ENCODE results near the gene SPDEF. TPM values are rescaled to one million over a fixed set of nuclear protein-coding genes. Genes with fewer than 3 reads are reported as not detected.
A peak's percentile ranks its signal among the peaks of the same experiment; 100 is the strongest.

The SPDEF gene
- total RNA-seq, 1 donor from 2014 or later = 0.12 TPM

- H3K27me3 Mint-ChIP-seq (ENCODE audit: low read depth) = peaks cover 5% of the 10 kb centered on the region
- H3K27ac Mint-ChIP-seq (ENCODE audit: unreplicated experiment) = no peak overlapping the region
- TF ChIP-seq CTCF (conservative IDR thresholded peaks at IDR 0.05) = no peak
Measured at GRCh38 chr6:34514593-34515472, 41.3 kb downstream of the SPDEF start.

GRCh38 chr6:34514112-34514511, 42.0 kb downstream of the SPDEF start:
- Mint-ChIP-seq H3K27me3 (ENCODE audit: low read depth) (peaks cover 5% of the 10 kb centered on the region), H3K36me3 (ENCODE audit: low read depth) (no peaks in the 10 kb centered on the region), H3K27ac (ENCODE audit: unreplicated experiment) (no peak overlapping the region), H3K4me3 (no peak overlapping the region), H3K9me3 (peaks cover 8% of the 10 kb centered on the region), H3K4me1 (peaks cover 11% of the 10 kb centered on the region)
- no peak for TF ChIP-seq CTCF (conservative IDR thresholded peaks at IDR 0.05)
- no peak for DNase-seq (ENCODE audit: low read depth, low spot score)

More at GRCh38 chr6:34514593-34515472, 41.3 kb downstream of the SPDEF start:
- DNase-seq (ENCODE audit: low read depth, low spot score) = peak; percentile 59
- Mint-ChIP-seq H3K4me3 (peak overlapping the region; percentile 7), H3K4me1 (peaks cover 11% of the 10 kb centered on the region), H3K9me3 (peaks cover 6% of the 10 kb centered on the region), H3K36me3 (ENCODE audit: low read depth) (no peaks in the 10 kb centered on the region)

- Mint-ChIP-seq H3K27ac (ENCODE audit: unreplicated experiment) (no peak overlapping the region), H3K27me3 (ENCODE audit: low read depth) (peaks cover 5% of the 10 kb centered on the region), H3K9me3 (peaks cover 11% of the 10 kb centered on the region), H3K4me1 (peaks cover 11% of the 10 kb centered on the region), H3K4me3 (no peak overlapping the region), H3K36me3 (ENCODE audit: low read depth) (no peaks in the 10 kb centered on the region)
- TF ChIP-seq CTCF (conservative IDR thresholded peaks at IDR 0.05) = no peak
- DNase-seq (ENCODE audit: low read depth, low spot score) = no peak
Measured at GRCh38 chr6:34513646-34514045, 42.5 kb downstream of the SPDEF start.

GRCh38 chr6:34512738-34513115, 43.4 kb downstream of the SPDEF start:
- no peak for DNase-seq (ENCODE audit: low read depth, low spot score)
- Mint-ChIP-seq H3K4me3 (no peak overlapping the region), H3K27ac (ENCODE audit: unreplicated experiment) (no peak overlapping the region), H3K27me3 (ENCODE audit: low read depth) (peaks cover 5% of the 10 kb centered on the region), H3K9me3 (peaks cover 11% of the 10 kb centered on the region), H3K36me3 (ENCODE audit: low read depth) (no peaks in the 10 kb centered on the region), H3K4me1 (peaks cover 11% of the 10 kb centered on the region)
- no peak for TF ChIP-seq CTCF (conservative IDR thresholded peaks at IDR 0.05)

- DNase-seq (ENCODE audit: low read depth, low spot score) = no peak
- no peak overlapping the region for H3K27ac Mint-ChIP-seq (ENCODE audit: unreplicated experiment)
- H3K4me3 Mint-ChIP-seq = no peak overlapping the region
- peaks cover 5% of the 10 kb centered on the region for H3K27me3 Mint-ChIP-seq (ENCODE audit: low read depth)
- no peak for TF ChIP-seq CTCF (conservative IDR thresholded peaks at IDR 0.05)
- H3K36me3 Mint-ChIP-seq (ENCODE audit: low read depth) = no peaks in the 10 kb centered on the region
- H3K4me1 Mint-ChIP-seq = peaks cover 11% of the 10 kb centered on the region
- H3K9me3 Mint-ChIP-seq = peaks cover 11% of the 10 kb centered on the region
Measured at GRCh38 chr6:34511915-34512737, 44.0 kb downstream of the SPDEF start.
